Activated CD4-positive, alpha-beta T cell treated with anti-CD3 and anti-CD28 coated beads, Interleukin-2, amount 50 U/mL, for 16 hours (primary cell): ENCODE results near the gene HABP2.

Source experiments
- DNase-seq: peaks from one replicate; pipeline ENCODE4 v3.0.0-alpha.2; 2020

The HABP2 gene

GRCh38 chr10:113527211-113527906, 25.5 kb upstream of the HABP2 start:
- no peak for DNase-seq

- no peak for DNase-seq
Measured at GRCh38 chr10:113528876-113529275, 24.0 kb upstream of the HABP2 start.

GRCh38 chr10:113529575-113529974, 23.3 kb upstream of the HABP2 start:
- DNase-seq: no peak

- DNase-seq: no peak
Measured at GRCh38 chr10:113530476-113530875, 22.4 kb upstream of the HABP2 start.

- no peak for DNase-seq
Measured at GRCh38 chr10:113532724-113533123, 20.1 kb upstream of the HABP2 start.

- DNase-seq: no peak
Measured at GRCh38 chr10:113533801-113534200, 19.1 kb upstream of the HABP2 start.

- peak; percentile 8 for DNase-seq
Measured at GRCh38 chr10:113534423-113534822, 18.4 kb upstream of the HABP2 start.

GRCh38 chr10:113537672-113538071, 15.2 kb upstream of the HABP2 start:
- DNase-seq: no peak

GRCh38 chr10:113538151-113538550, 14.7 kb upstream of the HABP2 start:
- no peak for DNase-seq

GRCh38 chr10:113539789-113540188, 13.1 kb upstream of the HABP2 start:
- DNase-seq: no peak

GRCh38 chr10:113540845-113541548, 11.9 kb upstream of the HABP2 start:
- no peak for DNase-seq

- DNase-seq: no peak
Measured at GRCh38 chr10:113541549-113541927, 11.3 kb upstream of the HABP2 start.

- no peak for DNase-seq
Measured at GRCh38 chr10:113543107-113543955, 9.5 kb upstream of the HABP2 start.

- DNase-seq: no peak
Measured at GRCh38 chr10:113544392-113544791, 8.5 kb upstream of the HABP2 start.

- no peak for DNase-seq
Measured at GRCh38 chr10:113547426-113547825, 5.4 kb upstream of the HABP2 start.

- DNase-seq: no peak
Measured at GRCh38 chr10:113549856-113550255, 3.0 kb upstream of the HABP2 start.

- DNase-seq: no peak
Measured at GRCh38 chr10:113550365-113550764, 2.5 kb upstream of the HABP2 start.

- DNase-seq: no peak
Measured at GRCh38 chr10:113552014-113552413, 839 bp upstream of the HABP2 start.

GRCh38 chr10:113553149-113553548, 296 bp downstream of the HABP2 start:
- no peak for DNase-seq

GRCh38 chr10:113554214-113554613, 1.4 kb downstream of the HABP2 start:
- no peak for DNase-seq

- no peak for DNase-seq
Measured at GRCh38 chr10:113555245-113555644, 2.4 kb downstream of the HABP2 start.

- DNase-seq: no peak
Measured at GRCh38 chr10:113555751-113556150, 2.9 kb downstream of the HABP2 start.

- no peak for DNase-seq
Measured at GRCh38 chr10:113557424-113557862, 4.6 kb downstream of the HABP2 start.

- DNase-seq: no peak
Measured at GRCh38 chr10:113557903-113558321, 5.1 kb downstream of the HABP2 start.
